ENCODE results near the gene VPS4A. TPM values are rescaled to one million over a fixed set of nuclear protein-coding genes. Genes with fewer than 3 reads are reported as not detected.
"Not testable (repeated sequence)": the region's sequence is repeated elsewhere in the genome, so short reads cannot be mapped to it uniquely, and the experiment has no call there.

Gene VPS4A
- total and polyA plus RNA-seq, 5 experiments from 2014 or later, result 28.4 to 52.2 (median 36.1) TPM

DNA sequence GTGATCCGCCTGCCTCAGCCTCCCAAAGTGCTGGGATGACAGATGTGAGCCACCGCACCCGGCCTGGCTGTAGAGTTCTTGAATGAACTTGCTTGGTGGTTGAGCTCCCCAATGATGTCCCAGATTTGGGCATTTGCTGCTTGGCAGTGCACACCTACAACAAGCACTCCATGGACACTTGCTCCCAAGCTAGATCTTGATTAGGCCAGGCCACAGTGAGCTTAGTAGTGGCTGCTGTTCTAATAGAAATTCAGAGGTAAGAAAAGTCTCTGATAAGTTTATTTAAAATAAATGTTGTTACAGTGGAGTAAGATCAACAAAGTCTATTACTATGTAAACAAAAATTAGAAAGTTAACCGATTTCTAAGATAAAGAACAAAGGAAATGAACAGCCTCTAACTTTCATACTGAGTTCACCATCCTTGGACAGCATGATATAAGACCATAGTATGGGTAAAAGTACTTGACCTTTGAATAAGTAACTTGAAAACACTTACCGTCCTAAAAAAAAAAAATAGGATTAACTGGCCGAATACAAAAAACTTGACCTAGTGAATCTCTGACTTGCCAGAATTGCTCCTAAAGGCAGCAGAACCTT lies 39.5 kb downstream of the VPS4A start:
- Mint-ChIP-seq H3K27me3 (no peaks in the 10 kb centered on the region), H3K9me3 (no peaks in the 10 kb centered on the region), H3K4me3 (no peak overlapping the region), H3K36me3 (peaks cover 0 to 34% (median 2%) of the 10 kb centered on the region in 3 donors), H3K27ac (peak overlapping the region in 1 of 10 donors; percentile 18), H3K4me1 (peaks cover 0 to 5% (median 2%) of the 10 kb centered on the region in 4 donors)
- POLR2A ChIA-PET, result no interaction called here
- ATAC-seq (no peak), DNase-seq (no peak)

DNA sequence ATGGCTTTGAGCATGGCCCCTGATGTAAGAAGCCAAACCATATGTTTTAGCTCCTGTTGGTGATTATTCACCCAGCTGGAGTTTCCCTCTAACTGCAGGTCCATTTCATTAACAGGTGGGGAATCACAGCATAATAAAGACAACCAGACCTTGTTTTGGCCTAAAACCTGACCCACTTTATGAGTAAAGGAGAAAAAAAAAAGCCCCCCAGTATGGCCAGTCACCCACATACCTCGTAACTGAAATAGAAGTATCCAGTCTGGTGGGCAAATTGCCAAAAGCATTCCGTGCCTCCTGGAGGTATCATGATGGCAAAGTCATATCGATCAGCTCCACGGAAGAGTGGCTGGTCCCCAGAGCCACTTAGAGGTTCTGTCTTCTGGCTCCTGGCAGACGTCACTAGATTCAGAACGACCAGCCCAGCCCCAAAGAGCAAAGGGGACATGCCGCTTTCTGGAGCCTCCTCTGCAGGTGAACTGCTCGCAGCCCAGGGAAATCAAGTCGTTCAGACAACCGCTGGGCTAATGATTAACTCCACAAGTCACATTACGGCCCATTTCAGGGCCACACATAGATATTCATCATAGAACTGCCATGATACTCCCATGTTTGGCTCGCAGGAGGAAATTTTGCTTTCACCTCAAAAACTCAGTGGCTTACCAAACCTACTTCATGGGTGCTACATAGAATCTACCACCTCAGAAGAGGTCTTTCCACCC lies 40.3 kb downstream of the VPS4A start, which contains the start of gene TMED6:
TSS of gene TMED6 (minus strand) at position 478 of the 719 bp plus-strand sequence. CDS start at position 445, 33 bp downstream.
- POLR2A ChIA-PET, result no interaction called here
- ATAC-seq (no peak), DNase-seq (no peak)
- H3K9me3 Mint-ChIP-seq, result no peaks in the 10 kb centered on the region
- peaks cover 0 to 42% (median 2%) of the 10 kb centered on the region in 3 donors for H3K36me3 Mint-ChIP-seq
- peak within 1 kb of the TSS in 6 of 10 donors; percentile 18 to 72 (median 40) for H3K27ac Mint-ChIP-seq
- no peaks in the 10 kb centered on the region for H3K27me3 Mint-ChIP-seq
- no peak within 1 kb of the TSS for H3K4me3 Mint-ChIP-seq
- H3K4me1 Mint-ChIP-seq, result peaks cover 0 to 4% (median 0%) of the 10 kb centered on the region in 4 donors

DNA sequence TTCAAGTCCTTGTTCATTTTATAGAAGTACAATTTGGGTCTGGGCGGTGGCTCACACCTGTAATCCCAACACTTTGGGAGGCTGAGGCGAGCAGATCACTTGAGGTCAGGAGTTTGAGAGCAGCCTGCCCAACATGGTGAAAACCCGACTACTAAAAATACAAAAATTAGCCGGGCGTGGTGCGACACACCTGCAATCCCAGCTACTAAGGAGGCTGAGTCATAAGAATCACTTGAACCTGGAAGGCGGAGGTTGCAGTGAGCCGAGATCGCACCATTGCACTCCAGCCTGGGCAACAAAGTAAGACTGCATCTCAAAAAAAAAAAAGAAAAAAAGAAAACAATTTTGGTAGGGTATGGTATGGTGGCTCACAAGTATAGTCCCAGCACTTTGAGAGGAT lies 48.9 kb downstream of the VPS4A start:
- Mint-ChIP-seq H3K36me3 (peaks cover 0 to 78% (median under 1%) of the 10 kb centered on the region in 3 donors), H3K27ac (peak overlapping the region in 1 of 10 donors; percentile 13), H3K4me1 (peaks cover 4 to 17% (median 13%) of the 10 kb centered on the region in 4 donors)
- not testable (repeated sequence) for H3K27me3 Mint-ChIP-seq, ATAC-seq, DNase-seq, H3K4me3 Mint-ChIP-seq, H3K9me3 Mint-ChIP-seq
- POLR2A ChIA-PET, result interaction anchor here (0.7 kb wide), 1 partner anchor 11 kb away, joined by 3 read pairs; no protein-coding TSS in a partner anchor

DNA sequence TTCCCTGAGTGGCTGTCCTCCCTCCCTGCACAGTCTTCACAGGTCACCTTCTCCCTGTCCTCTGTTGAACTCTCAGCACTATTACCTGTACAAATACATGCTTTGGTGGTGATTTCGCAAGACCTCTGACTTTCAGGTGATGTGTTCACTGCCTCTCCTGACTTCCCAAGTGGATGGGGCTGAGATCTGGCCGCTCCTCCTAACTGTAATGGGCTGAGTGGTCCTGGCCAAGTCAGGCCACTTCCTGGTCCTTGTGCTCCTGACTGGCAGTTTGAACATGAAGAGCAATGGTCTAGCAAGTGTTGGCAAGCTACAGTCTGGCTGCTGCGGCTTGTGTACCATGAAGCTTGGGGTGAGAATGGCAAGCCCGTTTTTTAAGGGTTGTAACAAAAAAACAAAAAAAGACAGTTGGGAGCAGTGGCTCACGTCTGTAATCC lies 52.1 kb downstream of the VPS4A start:
- Mint-ChIP-seq H3K27me3 (no peaks in the 10 kb centered on the region), H3K4me3 (no peak overlapping the region), H3K36me3 (peaks cover 0 to 78% (median 11%) of the 10 kb centered on the region in 3 donors), H3K4me1 (peaks cover 4 to 17% (median 16%) of the 10 kb centered on the region in 4 donors), H3K9me3 (no peaks in the 10 kb centered on the region), H3K27ac (peak overlapping the region in 2 of 10 donors; percentile 11 to 78)
- POLR2A ChIA-PET, result no interaction called here
- DNase-seq, result no peak
- ATAC-seq, result no peak

DNA sequence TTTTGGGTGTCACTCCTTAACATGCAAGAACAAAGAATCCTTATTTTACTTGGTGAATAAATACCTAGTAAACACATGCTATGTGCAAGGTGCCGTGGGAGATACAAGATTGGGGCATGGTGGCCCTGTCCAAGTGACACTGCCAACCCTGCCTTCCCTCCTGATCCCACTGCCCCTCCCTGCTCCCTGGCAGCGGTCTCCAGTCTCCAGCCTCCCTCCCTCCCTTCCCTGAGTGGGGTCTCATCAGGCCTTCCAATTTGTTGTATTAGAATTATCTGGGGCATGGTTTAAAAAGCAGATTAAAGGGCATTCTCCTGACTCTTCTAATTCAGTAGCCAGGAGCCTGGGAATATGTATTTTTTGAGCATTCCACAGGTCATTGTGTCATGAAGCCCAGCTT lies 52.9 kb downstream of the VPS4A start:
- POLR2A ChIA-PET, result interaction anchor here (0.8 kb wide), 1 partner anchor 981 kb away, joined by 3 read pairs; no protein-coding TSS in a partner anchor
- ATAC-seq (no peak), DNase-seq (no peak)
- Mint-ChIP-seq H3K4me1 (peaks cover 4 to 17% (median 16%) of the 10 kb centered on the region in 4 donors), H3K27ac (peak overlapping the region in 2 of 10 donors; percentile 41 to 74), H3K4me3 (no peak overlapping the region), H3K27me3 (no peaks in the 10 kb centered on the region), H3K9me3 (no peaks in the 10 kb centered on the region), H3K36me3 (peaks cover 0 to 85% (median 11%) of the 10 kb centered on the region in 3 donors)

DNA sequence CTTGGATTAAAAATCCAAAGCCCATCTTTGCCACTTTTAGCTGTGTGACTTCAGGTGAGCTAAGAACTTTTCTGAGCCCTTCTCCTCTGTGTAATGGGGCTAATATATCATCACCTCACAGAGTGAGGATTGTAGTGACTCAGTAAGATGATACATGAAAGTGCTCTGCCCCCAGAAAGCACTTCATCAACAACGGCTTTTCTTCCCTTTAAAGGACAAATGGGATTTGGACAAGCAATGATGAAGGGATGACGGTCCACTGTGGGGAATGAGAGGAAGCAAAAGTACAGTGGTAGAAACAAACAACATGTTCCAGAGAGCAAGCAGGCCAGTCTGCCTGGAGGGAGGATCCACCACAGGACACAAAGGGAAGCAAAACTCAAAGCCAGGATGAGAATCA lies 54.8 kb downstream of the VPS4A start:
- no peak overlapping the region for H3K4me3 Mint-ChIP-seq
- no peaks in the 10 kb centered on the region for H3K9me3 Mint-ChIP-seq
- ATAC-seq (no peak), DNase-seq (no peak)
- peaks cover 10 to 24% (median 21%) of the 10 kb centered on the region in 4 donors for H3K4me1 Mint-ChIP-seq
- H3K27me3 Mint-ChIP-seq, result no peaks in the 10 kb centered on the region
- H3K27ac Mint-ChIP-seq, result peak overlapping the region in 4 of 10 donors; percentile 1 to 69 (median 34)
- H3K36me3 Mint-ChIP-seq, result peaks cover 0 to 90% (median 18%) of the 10 kb centered on the region in 3 donors
- POLR2A ChIA-PET, result no interaction called here

DNA sequence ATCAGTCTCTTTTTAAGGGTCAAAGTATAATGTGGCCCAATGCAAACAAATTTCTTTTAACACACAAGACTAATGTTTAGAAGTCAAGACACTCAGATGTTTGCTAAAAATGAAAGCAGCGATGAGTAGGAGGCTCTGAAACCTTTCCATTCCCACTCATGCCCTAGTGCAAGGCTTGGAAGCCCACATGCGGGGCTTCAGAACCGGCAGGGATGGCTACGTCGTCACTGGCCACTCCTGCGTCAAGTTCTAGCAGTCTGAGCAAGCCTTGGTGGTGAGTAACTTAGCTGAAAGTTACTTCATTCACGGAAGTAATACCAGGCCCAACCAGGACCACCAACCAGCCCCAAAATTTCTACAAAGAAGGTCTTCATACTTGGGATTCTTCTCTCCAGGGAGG lies 55.3 kb downstream of the VPS4A start:
- peak overlapping the region in 1 of 10 donors; percentile 53 for H3K27ac Mint-ChIP-seq
- no peaks in the 10 kb centered on the region for H3K9me3 Mint-ChIP-seq
- no peak overlapping the region for H3K4me3 Mint-ChIP-seq
- H3K27me3 Mint-ChIP-seq, result no peaks in the 10 kb centered on the region
- ATAC-seq (no peak), DNase-seq (no peak)
- H3K36me3 Mint-ChIP-seq, result peaks cover 0 to 90% (median 18%) of the 10 kb centered on the region in 3 donors
- H3K4me1 Mint-ChIP-seq, result peaks cover 12 to 24% (median 20%) of the 10 kb centered on the region in 4 donors
- POLR2A ChIA-PET, result no interaction called here

DNA sequence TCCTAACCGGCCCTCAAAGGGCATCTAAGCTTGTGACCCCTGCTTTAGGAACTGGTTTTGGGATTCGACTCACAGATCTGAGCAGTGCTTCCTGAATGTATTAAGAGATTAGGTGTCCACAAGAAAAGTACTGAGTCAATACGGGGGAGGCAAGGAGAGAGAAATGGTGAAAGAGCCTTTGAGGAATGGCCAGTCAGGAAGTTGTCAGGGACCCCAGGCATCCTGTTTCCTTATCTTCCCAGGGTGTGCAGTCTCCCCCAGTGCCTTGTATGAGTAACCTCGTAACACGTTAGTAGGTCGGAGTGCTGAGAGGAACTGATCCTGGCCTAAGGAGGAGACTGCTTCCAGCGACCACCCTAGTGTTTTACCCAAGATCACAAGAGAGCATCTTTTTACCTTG lies 56.8 kb downstream of the VPS4A start:
- H3K9me3 Mint-ChIP-seq, result no peaks in the 10 kb centered on the region
- ATAC-seq, result no peak
- H3K36me3 Mint-ChIP-seq, result peaks cover 0 to 94% (median 18%) of the 10 kb centered on the region in 3 donors
- H3K4me3 Mint-ChIP-seq, result no peak overlapping the region
- no peaks in the 10 kb centered on the region for H3K27me3 Mint-ChIP-seq
- POLR2A ChIA-PET, result interaction anchor here (0.6 kb wide), 1 partner anchor 79 kb away, joined by 5 read pairs; no protein-coding TSS in a partner anchor
- peak overlapping the region in 2 of 10 donors; percentile 34 to 49 for H3K27ac Mint-ChIP-seq
- DNase-seq, result no peak
- H3K4me1 Mint-ChIP-seq, result peaks cover 15 to 19% (median 15%) of the 10 kb centered on the region in 4 donors

DNA sequence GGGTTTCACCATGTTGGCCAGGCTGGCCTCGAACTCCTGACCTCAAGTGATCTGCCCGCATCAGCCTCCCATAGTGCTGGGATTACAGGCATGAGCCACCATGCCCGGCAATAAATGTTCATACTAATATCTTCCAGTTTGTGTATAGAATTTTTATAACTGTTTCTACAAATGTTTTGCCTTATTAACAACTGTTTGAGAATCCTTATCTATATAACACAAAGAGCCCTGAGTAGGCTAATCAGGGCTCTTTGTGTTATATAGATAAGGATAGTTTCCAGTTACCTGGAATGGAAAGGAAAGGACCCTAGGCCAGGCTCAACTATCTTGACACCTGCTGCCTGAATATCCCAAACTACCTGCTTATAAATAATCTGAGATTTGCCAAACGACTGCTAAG lies 57.7 kb downstream of the VPS4A start:
- DNase-seq, result no peak
- POLR2A ChIA-PET, result no interaction called here
- H3K4me3 Mint-ChIP-seq, result no peak overlapping the region
- H3K4me1 Mint-ChIP-seq, result peaks cover 13 to 25% (median 18%) of the 10 kb centered on the region in 4 donors
- H3K36me3 Mint-ChIP-seq, result peaks cover 0 to 95% (median 18%) of the 10 kb centered on the region in 3 donors
- no peak for ATAC-seq
- H3K27ac Mint-ChIP-seq, result no peak overlapping the region
- H3K9me3 Mint-ChIP-seq, result no peaks in the 10 kb centered on the region
- H3K27me3 Mint-ChIP-seq, result no peaks in the 10 kb centered on the region

DNA sequence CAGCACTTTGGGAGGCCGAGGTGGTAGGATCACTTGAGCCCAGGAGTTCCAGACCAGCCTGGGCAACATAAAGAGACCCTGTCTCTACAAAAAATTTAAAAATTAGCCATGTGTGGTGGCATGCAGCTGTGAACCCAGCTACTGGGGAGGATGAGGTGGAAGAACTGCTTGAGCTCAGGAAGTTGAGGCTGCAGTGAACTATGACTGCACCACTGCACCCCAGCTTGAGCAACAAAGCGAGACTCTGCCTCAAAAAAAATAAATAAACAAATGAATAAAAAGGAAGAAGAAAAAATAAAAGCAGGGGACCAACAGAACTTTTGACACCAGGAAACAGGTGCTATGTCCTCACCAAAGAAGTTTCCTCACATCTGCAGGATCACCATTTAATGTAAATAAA lies 60.4 kb downstream of the VPS4A start:
- POLR2A ChIA-PET, result interaction anchor here (0.7 kb wide), 2 partner anchors 38 to 240 kb away, joined by 3 to 7 read pairs; no protein-coding TSS in a partner anchor
- no peak for DNase-seq
- Mint-ChIP-seq H3K36me3 (peaks cover 0 to 79% (median 15%) of the 10 kb centered on the region in 3 donors), H3K9me3 (no peaks in the 10 kb centered on the region), H3K4me1 (peaks cover 10 to 25% (median 18%) of the 10 kb centered on the region in 4 donors), H3K4me3 (no peak overlapping the region), H3K27me3 (no peaks in the 10 kb centered on the region), H3K27ac (peak overlapping the region in 4 of 10 donors; percentile 4 to 52 (median 30))
- ATAC-seq, result no peak

DNA sequence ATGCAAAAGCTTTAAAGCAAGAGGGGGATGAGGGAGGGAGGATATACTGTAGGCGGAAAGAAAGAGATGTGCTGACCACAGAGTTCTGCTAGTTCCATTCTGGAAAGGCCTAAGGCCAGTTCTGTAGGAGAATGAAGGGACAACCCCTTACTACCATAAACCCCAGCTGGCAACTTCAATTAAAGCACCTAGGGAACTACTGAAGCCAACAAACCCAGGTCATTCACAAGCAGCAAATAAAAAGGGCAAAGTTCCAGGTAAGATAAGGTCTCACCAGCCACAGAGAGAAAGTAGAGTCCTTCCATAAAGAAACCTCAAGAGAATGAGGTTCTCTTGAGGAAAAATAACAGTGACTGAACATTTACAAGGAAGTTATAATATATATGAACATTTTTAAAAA lies 61.9 kb downstream of the VPS4A start:
- ATAC-seq, result no peak
- H3K27me3 Mint-ChIP-seq, result no peaks in the 10 kb centered on the region
- H3K36me3 Mint-ChIP-seq, result peaks cover 0 to 75% (median 10%) of the 10 kb centered on the region in 3 donors

More for the DNA sequence above, 61.9 kb downstream of the VPS4A start:
- DNase-seq, result no peak
- no peaks in the 10 kb centered on the region for H3K9me3 Mint-ChIP-seq
- peak overlapping the region in 4 of 10 donors; percentile 23 to 60 (median 38) for H3K27ac Mint-ChIP-seq
- POLR2A ChIA-PET, result interaction anchor here (0.8 kb wide), 1 partner anchor 12 kb away, joined by 5 read pairs; no protein-coding TSS in a partner anchor
- peaks cover 9 to 25% (median 18%) of the 10 kb centered on the region in 4 donors for H3K4me1 Mint-ChIP-seq
- no peak overlapping the region for H3K4me3 Mint-ChIP-seq

Data from naive thymus-derived CD8-positive, alpha-beta T cell (primary cell).